H9 (cell line): ENCODE data around the gene CTU1. TPM values are rescaled to one million over a fixed set of nuclear protein-coding genes. Genes with fewer than 3 reads are reported as not detected.

Source experiments
- DNase-seq: peaks from one replicate; pipeline ENCODE4 v3.0.0-alpha.2; 2017
- H2AFZ ChIP-seq: one replicate; pipeline ENCODE4 v1.6.1; 2013; ENCODE audit warnings: mild to moderate bottlenecking, low read length, control low read depth, moderate library complexity
- H2AK5ac ChIP-seq: 2 replicates; pipeline ENCODE4 v1.6.1; 2013; ENCODE audit warnings: low read length, control low read depth, mixed read lengths; ENCODE audit not compliant: insufficient read length
- H2BK120ac ChIP-seq: one replicate; pipeline ENCODE4 v1.6.1; 2013; ENCODE audit warnings: low read depth, mild to moderate bottlenecking, low read length, control low read depth, inconsistent platforms; ENCODE audit not compliant: poor library complexity, severe bottlenecking
- H2BK12ac ChIP-seq: 2 replicates; pipeline ENCODE4 v1.6.1; 2013; ENCODE audit warnings: low read length, control low read depth, mixed read lengths, low read depth; ENCODE audit not compliant: insufficient read length
- H2BK15ac ChIP-seq: 2 replicates; pipeline ENCODE4 v1.6.1; 2013; ENCODE audit warnings: low read depth, low read length, control low read depth
- H2BK20ac ChIP-seq: one replicate; pipeline ENCODE4 v1.6.1; 2013; ENCODE audit warnings: low read depth, mild to moderate bottlenecking, low read length, control low read depth, inconsistent platforms; ENCODE audit not compliant: poor library complexity, severe bottlenecking
- H2BK5ac ChIP-seq: 2 replicates; pipeline ENCODE4 v1.6.1; 2013; ENCODE audit warnings: low read length, control low read depth, mixed read lengths; ENCODE audit not compliant: insufficient read length
- H3K14ac ChIP-seq: 2 replicates; pipeline ENCODE4 v1.6.1; 2013; ENCODE audit warnings: low read length, control low read depth; ENCODE audit not compliant: insufficient read depth
- H3K18ac ChIP-seq: 2 replicates; pipeline ENCODE4 v1.6.1; 2013; ENCODE audit warnings: low read depth, mild to moderate bottlenecking, mixed read lengths, low read length, control low read depth; ENCODE audit not compliant: insufficient read length
- H3K23ac ChIP-seq: 2 replicates; pipeline ENCODE4 v1.6.1; 2013; ENCODE audit warnings: low read length, control low read depth, mixed read lengths, low read depth; ENCODE audit not compliant: insufficient read length
- H3K23me2 ChIP-seq: 2 replicates; pipeline ENCODE4 v1.6.1; 2013; ENCODE audit warnings: low read depth, mild to moderate bottlenecking, mixed read lengths, low read length, control low read depth; ENCODE audit not compliant: insufficient read length, poor library complexity, severe bottlenecking
- H3K27ac ChIP-seq: 2 replicates; pipeline ENCODE4 v1.5.1; 2013; ENCODE audit warnings: low read length, control low read depth, mixed read lengths, low read depth; ENCODE audit not compliant: insufficient read length
- H3K27me3 ChIP-seq: 2 replicates; pipeline ENCODE4 v1.6.1; 2013; ENCODE audit warnings: low read length, control low read depth, inconsistent platforms; ENCODE audit not compliant: insufficient read depth
- H3K4ac ChIP-seq: 2 replicates; pipeline ENCODE4 v1.6.1; 2013; ENCODE audit warnings: low read depth, mild to moderate bottlenecking, control low read depth, inconsistent platforms, low read length, moderate library complexity
- H3K4me1 ChIP-seq: 2 replicates; pipeline ENCODE4 v1.6.1; 2013; ENCODE audit warnings: low read length, control low read depth, inconsistent platforms; ENCODE audit not compliant: insufficient read depth
- H3K4me2 ChIP-seq: 2 replicates; pipeline ENCODE4 v1.6.1; 2013; ENCODE audit warnings: low read length, control low read depth, mixed read lengths; ENCODE audit not compliant: insufficient read length, insufficient read depth
- H3K56ac ChIP-seq: 2 replicates; pipeline ENCODE4 v1.6.1; 2013; ENCODE audit warnings: low read depth, mild to moderate bottlenecking, mixed read lengths, low read length, control low read depth; ENCODE audit not compliant: insufficient read length
- H3K79me1 ChIP-seq: 2 replicates; pipeline ENCODE4 v1.6.1; 2013; ENCODE audit warnings: low read depth, mild to moderate bottlenecking, moderate library complexity, low read length, control low read depth, inconsistent platforms; ENCODE audit not compliant: insufficient read depth, poor library complexity, severe bottlenecking
- H3K79me2 ChIP-seq: 2 replicates; pipeline ENCODE4 v1.6.1; 2013; ENCODE audit warnings: low read length, control low read depth, inconsistent platforms; ENCODE audit not compliant: insufficient read depth
- H3K9ac ChIP-seq: 2 replicates; pipeline ENCODE4 v1.6.1; 2013; ENCODE audit warnings: low read length, control low read depth, mixed read lengths; ENCODE audit not compliant: insufficient read length; ENCODE audit errors: extremely low read depth
- H3K9me3 ChIP-seq: one replicate; pipeline ENCODE4 v1.6.1; 2013; ENCODE audit warnings: low read depth, low read length, inconsistent platforms; ENCODE audit not compliant: control insufficient read depth
- H3T11ph ChIP-seq: one replicate; pipeline ENCODE4 v1.6.1; 2013; ENCODE audit warnings: mild to moderate bottlenecking, low read length, control low read depth, inconsistent platforms
- H4K20me1 ChIP-seq: one replicate; pipeline ENCODE4 v1.6.1; 2013; ENCODE audit not compliant: control insufficient read depth, insufficient read length, insufficient read depth
- H4K5ac ChIP-seq: 2 replicates; pipeline ENCODE4 v1.6.1; 2013; ENCODE audit warnings: low read depth, mild to moderate bottlenecking, mixed read lengths, low read length, control low read depth; ENCODE audit not compliant: insufficient read length
- H4K8ac ChIP-seq: replicated peaks from 2 replicates; pipeline ENCODE4 v1.6.1; 2013; ENCODE audit warnings: low read length, control low read depth, mixed read lengths, low read depth; ENCODE audit not compliant: insufficient read length
- H4K91ac ChIP-seq: 2 replicates; pipeline ENCODE4 v1.6.1; 2013; ENCODE audit warnings: low read depth, mild to moderate bottlenecking, moderate library complexity, mixed read lengths, low read length, control low read depth; ENCODE audit not compliant: insufficient read length
- H3K27ac Mint-ChIP-seq, 3 experiments: 2 replicates in 2 of 3; 3 replicates in 1 of 3; pipeline ENCODE4 v1.8.0; 2020 to 2021; ENCODE audit warnings: mixed read lengths in 3 of 3, mild to moderate bottlenecking in 1 of 3, moderate library complexity in 1 of 3
- H3K27me3 Mint-ChIP-seq: 2 replicates; pipeline ENCODE4 v1.8.0; 2021; ENCODE audit warnings: low read depth, mild to moderate bottlenecking, moderate library complexity, mixed read lengths
- H3K36me3 Mint-ChIP-seq, 3 experiments: 2 replicates in 2 of 3; 3 replicates in 1 of 3; pipeline ENCODE4 v1.8.0; 2020 to 2021; ENCODE audit warnings: low read depth in 3 of 3, mixed read lengths in 3 of 3; ENCODE audit not compliant: insufficient read depth in 1 of 3
- H3K4me1 Mint-ChIP-seq, 2 experiments: 2 replicates each; pipeline ENCODE4 v1.8.0; 2020; ENCODE audit warnings: mixed read lengths in 2 of 2
- H3K4me3 Mint-ChIP-seq, 2 experiments: 2 replicates in 1 of 2; 3 replicates in 1 of 2; pipeline ENCODE4 v1.8.0; 2020 to 2021; ENCODE audit warnings: mild to moderate bottlenecking in 2 of 2, mixed read lengths in 2 of 2, moderate library complexity in 1 of 2
- H3K9me3 Mint-ChIP-seq, 2 experiments: 2 replicates in 1 of 2; 3 replicates in 1 of 2; pipeline ENCODE4 v1.8.0; 2020; ENCODE audit warnings: mild to moderate bottlenecking in 2 of 2, mixed read lengths in 2 of 2, moderate library complexity in 1 of 2
- WGBS: extraction: QIAGEN DNeasy Blood & Tissue Kit; methylation state at CpG from one replicate; pipeline ENCODE4 v1.1.7; 2013; ENCODE audit warnings: missing lambda C conversion rate, low lambda C conversion rate, mixed read lengths; ENCODE audit not compliant: insufficient read length; ENCODE audit errors: extremely low coverage; 5-methylcytosine and 5-hydroxymethylcytosine counted together
- total RNA-seq: library from RNA; stranded (reverse); gene quantifications from 2 replicates; pipeline ENCODE4 v1.2.1, GENCODE V29; 2021
- TF ChIP-seq, protein P1 (sequence below): fragments of 200-600 bp; sonication (generic); conservative IDR thresholded peaks from 3 replicates; pipeline ENCODE4 v1.8.0; 2021; ENCODE audit warnings: antibody characterized with exemption, mild to moderate bottlenecking

The CTU1 gene
- total RNA-seq, 1 experiment from 2014 or later, result 8.8 TPM

DNA sequence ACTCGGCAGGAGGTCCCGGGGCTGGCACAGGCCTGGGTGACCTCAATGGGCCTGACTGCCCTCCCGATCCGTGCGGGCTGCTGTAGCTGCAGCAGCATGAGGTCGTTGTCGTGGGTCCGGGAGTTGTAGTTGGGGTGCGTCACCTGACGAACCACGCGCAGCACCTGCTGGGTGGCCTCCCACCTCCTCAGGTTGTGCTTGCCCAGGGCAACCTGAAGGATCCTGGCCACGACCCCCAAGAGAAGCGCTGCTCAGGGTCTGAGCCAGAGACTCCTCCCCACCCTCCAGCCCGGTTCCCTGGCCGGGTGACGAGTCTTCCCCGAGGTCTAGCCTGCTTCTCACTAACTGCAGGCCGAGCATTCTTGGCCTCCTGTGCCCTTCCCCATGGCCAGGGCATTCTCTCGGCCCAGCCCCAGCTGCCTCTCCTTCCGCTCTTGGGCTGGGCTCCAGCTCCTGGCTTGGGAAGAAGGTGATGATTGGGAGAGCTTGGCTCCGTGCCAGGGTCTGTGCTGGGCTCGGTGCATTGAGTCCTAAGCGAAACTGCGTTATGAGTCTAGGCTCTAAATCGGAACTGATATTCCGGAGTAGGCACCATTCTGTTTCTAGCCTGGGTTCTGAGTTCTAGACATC lies 28.6 kb downstream of the CTU1 start:
- H3K27me3 Mint-ChIP-seq, result peaks cover 18% of the 10 kb centered on the region
- no peak overlapping the region for H4K5ac ChIP-seq

More for the DNA sequence above, 28.6 kb downstream of the CTU1 start:
- Histone ChIP-seq H3K9me3 (no peaks in the 10 kb centered on the region), H3K79me1 (no peaks in the 10 kb centered on the region), H4K20me1 (no peaks in the 10 kb centered on the region), H3K23ac (no peak overlapping the region), H3K56ac (no peak overlapping the region), H2BK5ac (no peak overlapping the region), H2BK12ac (no peak overlapping the region), H3K14ac (no peak overlapping the region; the same call in 1 of the 2 replicates), H2BK120ac (no peak overlapping the region), H3K4ac (no peak overlapping the region), H3K23me2 (no peaks in the 10 kb centered on the region), H3K27ac (no peak overlapping the region), H3K4me1 (peaks cover 2% of the 10 kb centered on the region; the same call in 1 of the 2 replicates), H3K9ac (no peak overlapping the region), H2BK15ac (no peak overlapping the region), H3K4me2 (no peak overlapping the region), H2AK5ac (no peak overlapping the region), H3K18ac (no peak overlapping the region), H2BK20ac (no peak overlapping the region), H4K8ac (no peak overlapping the region), H4K91ac (no peak overlapping the region), H3K27me3 (no peaks in the 10 kb centered on the region; the same call in 1 of the 2 replicates), H2AFZ (no peak overlapping the region), H3T11ph (no peak overlapping the region), H3K79me2 (no peaks in the 10 kb centered on the region)
- H3K36me3 Mint-ChIP-seq, result no peaks in the 10 kb centered on the region
- WGBS, result no CpG with 5 or more reads among the region's 27 CpGs
- TF ChIP-seq, protein P1, sequence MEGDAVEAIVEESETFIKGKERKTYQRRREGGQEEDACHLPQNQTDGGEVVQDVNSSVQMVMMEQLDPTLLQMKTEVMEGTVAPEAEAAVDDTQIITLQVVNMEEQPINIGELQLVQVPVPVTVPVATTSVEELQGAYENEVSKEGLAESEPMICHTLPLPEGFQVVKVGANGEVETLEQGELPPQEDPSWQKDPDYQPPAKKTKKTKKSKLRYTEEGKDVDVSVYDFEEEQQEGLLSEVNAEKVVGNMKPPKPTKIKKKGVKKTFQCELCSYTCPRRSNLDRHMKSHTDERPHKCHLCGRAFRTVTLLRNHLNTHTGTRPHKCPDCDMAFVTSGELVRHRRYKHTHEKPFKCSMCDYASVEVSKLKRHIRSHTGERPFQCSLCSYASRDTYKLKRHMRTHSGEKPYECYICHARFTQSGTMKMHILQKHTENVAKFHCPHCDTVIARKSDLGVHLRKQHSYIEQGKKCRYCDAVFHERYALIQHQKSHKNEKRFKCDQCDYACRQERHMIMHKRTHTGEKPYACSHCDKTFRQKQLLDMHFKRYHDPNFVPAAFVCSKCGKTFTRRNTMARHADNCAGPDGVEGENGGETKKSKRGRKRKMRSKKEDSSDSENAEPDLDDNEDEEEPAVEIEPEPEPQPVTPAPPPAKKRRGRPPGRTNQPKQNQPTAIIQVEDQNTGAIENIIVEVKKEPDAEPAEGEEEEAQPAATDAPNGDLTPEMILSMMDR, result no peak
- peaks cover 28 to 32% of the 10 kb centered on the region in 2 experiments for H3K4me1 Mint-ChIP-seq
- H3K27ac Mint-ChIP-seq, result 0 out of 7 replicates have a peak overlapping the region, but pooled peaks of 1 of the 3 experiments have one; percentile 28
- no peak overlapping the region for H3K4me3 Mint-ChIP-seq
- no peaks in the 10 kb centered on the region for H3K9me3 Mint-ChIP-seq
- no peak for DNase-seq
